Right lobe of liver (tissue), 4 donors: ENCODE data around the gene ADGRD1.

ENCODE experiments used
- CTCF ChIP-seq, 4 donors: fragments of 200-600 bp in 3 of 4; fragments of 450-650 bp in 1 of 4; IDR thresholded peaks; one replicate each; pipeline versions ENCODE4 v1.5.1 to v1.8.0; 2016 to 2022; ENCODE audit warnings: antibody characterized with exemption in 4 of 4, mild to moderate bottlenecking in 2 of 4
- POLR2A ChIP-seq: fragments of 450-650 bp; IDR thresholded peaks from one replicate; pipeline ENCODE4 v1.6.1; 2017; ENCODE audit warnings: antibody characterized with exemption, mild to moderate bottlenecking
- donor health status: DM: no; HTN: no; CAD: no.
- donor health status: DM: no; HTN: no; CAD: no.
- donor health status: DM: no; HTN: yes; CAD: no.

GRCh38 chr12:130952171-130952954 is 1.3 kb upstream of the ADGRD1 start:
- TF ChIP-seq CTCF (IDR thresholded peaks at IDR 0.05) (no peak), POLR2A (no peak)
